Medulla oblongata (tissue), 1 donor: Measurements from ENCODE around the gene SCUBE3.
A peak's percentile ranks its signal among the peaks of the same experiment; 100 is the strongest.

Experiments used
- DNase-seq: peaks from one replicate; pipeline ENCODE4 v3.0.0-alpha.2; 2015; ENCODE audit errors: extremely low spot score

SCUBE3 gene

DNA sequence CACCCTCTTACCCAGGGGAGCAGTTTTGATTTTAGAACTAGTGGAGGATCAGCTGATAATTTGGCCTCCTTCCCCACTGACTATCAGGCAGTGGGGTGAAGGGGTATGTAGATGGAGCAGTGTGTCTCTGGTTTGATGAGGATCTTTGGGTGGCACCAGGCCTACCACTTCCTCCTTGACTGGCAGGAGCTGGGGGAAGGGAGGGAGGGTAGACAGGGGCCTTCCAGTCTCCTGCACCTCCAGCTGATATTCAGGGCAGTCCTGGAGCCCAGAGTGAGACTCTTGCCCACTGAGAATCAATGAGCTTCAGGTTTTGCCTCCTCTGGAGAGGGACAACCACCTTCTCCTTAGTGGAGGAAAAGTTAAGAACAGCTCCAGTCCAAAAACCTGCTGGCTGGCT, 87.1 kb downstream of the SCUBE3 start:
- peak; percentile 47 for DNase-seq
